GM18508 (cell line): ENCODE data around the gene NUAK1.

Experiments used
- ATAC-seq: cut with Tn5 transposase; IDR thresholded peaks from one replicate; pipeline ENCODE4 v1.9.1; 2021; ENCODE audit warnings: moderate number of reproducible peaks; ENCODE audit not compliant: insufficient read depth, unreplicated experiment

Gene NUAK1

DNA sequence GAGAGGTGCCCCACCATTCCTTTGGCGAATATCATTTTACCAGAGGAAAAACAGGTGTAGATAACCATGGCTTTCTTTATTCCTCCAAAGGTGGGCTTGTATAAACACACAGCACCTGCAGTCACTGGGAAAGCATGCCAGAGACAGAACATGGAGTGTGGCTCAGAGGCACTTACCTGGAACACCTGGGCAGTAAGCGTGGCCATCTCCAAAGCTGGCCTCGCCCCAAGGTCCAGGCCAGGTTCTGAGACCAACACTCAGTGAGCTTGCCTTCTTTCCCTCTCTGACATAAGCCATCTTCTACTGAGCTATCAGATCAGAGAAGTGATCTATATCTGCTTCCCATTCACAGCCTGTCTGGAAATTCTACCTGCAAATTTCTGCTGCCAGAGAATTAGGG lies 70.5 kb downstream of the NUAK1 start:
- no peak for ATAC-seq

DNA sequence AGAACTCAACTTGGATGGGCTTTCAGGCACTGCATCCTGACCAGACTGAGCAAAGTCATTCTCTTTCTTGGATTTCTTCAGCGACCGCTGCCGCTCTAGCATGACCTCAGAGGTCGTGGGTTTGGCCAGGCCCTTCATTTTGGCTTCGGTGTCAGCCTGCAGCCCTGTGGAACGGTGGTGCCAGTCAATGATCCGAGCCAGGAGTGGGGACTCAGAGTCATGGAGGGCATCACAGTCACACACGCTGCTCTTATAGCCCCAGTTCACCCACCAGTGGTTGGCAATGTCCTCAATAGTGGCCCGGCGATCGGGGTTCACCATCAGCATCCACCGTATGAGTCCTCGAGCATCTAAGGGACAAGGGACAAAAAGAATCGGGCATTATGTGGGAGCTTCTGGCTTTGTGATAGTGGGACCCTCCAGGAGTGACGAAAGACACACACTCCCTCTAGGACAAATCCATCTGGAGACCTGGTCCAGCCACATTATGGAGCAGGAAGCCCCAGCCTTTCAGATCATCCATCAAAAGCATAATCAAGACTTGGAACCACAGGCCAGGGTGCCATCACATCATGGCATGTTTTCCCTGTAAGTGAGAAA lies 71.0 kb downstream of the NUAK1 start:
- ATAC-seq: no peak

DNA sequence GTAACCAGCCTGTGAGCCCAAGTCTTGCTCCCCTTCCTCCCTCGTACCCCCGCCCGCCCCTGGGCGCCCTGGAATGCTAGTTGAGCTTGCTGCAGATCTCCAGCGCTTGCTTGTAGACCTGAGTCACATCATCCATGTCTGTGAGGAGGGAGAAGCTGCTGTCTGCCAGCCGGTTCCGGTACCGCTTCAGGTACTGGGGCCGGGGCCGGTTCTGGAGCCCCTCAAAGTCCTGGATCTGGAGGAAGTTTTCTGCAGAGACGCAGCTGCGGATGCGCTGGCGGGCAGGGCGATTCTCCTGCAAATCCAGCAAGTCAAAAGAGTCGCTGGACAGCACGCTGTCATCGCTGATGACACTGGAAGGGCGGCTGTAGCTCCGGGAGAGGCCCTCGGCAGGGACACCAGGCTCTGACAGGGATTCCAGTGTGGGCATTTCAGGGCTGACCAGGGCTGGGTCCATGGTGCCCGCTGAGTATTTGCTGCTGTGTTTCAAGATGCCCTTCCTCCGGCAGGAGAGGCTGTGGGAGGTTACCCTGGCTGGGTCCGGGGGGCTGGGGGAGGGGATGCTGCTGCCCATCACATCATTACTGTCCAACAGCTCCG lies 71.9 kb downstream of the NUAK1 start:
- ATAC-seq: no peak

DNA sequence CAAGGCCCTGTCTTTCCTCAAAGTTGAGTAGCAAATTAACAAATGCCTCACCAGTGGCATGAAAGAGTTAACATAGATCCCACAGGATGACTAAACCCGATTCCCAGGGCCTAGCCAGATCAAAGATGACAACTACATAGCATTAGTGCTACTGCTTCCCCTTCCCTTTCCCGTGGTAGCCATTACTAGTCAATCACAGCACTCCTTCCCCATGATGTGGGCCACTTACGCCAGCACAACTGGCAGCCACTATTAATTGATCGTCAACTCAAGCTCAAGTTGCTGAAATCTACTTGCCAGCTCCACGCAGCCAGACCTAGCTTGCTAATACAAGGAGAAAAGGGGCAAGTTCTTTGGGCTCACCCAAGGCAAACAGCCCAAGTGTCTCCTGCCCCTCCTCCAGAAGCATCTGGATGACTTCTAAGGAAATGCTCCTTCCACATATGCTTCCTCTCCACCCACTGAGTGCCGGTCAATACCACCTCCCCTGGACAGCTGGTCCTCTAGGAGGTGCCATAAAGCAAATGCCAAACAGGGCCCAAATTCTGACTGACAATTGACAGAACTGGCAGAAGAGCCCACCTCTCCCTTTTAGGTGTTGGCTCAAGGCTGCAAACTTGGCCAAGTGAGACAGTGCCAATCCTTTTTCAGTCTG lies 72.6 kb downstream of the NUAK1 start:
- no peak for ATAC-seq

DNA sequence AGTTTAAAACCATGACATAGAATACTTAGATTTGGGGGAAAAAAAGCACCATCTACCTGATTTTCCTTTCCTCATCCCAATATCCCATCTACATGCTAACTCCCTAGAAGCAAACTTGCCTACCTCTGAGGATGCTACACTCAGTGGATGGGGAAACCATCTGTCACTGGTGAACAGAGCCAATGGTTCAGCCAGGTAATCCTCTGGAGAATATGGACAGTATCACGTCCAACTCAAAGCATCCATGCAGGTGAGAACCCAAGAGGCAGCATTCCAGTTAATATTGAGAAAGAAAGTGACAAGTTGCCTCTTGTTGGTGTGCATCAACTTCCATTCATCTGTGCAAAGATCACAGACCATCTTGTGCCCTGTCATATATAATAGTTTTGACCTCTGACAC lies 73.2 kb downstream of the NUAK1 start:
- no peak for ATAC-seq

DNA sequence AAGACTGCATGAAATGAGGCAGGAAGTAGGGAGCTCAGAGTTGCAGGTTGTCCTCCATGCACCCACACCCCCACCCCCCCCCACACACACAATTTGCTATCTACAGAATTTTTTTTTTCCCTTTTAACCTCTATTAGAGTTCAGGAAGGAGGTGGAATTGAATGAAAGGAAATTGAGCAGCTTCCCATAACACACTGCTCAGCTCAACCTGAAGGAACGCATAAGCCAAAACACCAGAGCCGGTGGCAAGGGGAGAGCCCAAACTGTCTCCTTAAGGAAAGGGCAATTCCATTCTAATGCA lies 74.1 kb downstream of the NUAK1 start:
- no peak for ATAC-seq

DNA sequence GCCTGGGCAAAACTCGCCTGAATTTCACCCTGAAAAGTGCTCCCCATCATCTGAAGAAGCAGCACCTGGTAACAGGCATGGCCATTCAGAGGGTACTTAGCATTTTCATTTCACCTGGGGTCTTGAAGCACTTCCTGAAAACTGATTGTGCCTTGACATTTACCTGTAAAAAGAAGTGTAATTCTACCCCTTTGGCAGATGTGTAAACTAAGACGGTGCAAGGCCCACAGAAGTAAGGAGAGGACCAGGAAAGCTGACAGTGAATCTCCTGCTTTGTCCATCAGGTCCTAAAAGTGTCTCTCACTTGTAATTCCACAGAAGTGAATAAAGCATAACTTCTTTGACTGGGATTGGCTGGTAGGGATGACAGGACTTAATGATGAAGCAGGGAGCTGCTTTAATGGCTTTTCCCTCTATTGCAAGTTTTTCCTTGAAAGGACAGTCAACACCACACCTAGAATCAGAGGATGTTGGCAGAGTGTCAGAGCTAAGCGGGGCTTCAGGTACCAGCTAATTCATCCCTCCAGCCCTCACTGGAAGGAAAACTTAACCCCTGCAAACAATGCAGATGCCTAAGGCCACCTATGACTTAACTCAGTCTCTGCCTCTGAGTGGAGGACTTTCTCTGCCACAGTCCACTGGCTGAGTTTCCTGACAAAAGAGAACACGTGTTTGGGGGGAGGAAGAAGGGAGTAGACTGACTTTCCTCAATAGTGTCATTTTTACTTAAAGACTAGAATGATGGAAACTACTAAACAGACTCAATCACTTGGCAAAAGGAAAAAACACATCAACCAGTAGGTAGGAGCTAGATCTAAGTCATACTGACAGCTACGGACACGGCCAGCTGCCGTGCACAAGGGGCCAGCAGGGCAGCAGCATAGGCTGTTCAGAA lies 74.7 kb downstream of the NUAK1 start:
- ATAC-seq: no peak

DNA sequence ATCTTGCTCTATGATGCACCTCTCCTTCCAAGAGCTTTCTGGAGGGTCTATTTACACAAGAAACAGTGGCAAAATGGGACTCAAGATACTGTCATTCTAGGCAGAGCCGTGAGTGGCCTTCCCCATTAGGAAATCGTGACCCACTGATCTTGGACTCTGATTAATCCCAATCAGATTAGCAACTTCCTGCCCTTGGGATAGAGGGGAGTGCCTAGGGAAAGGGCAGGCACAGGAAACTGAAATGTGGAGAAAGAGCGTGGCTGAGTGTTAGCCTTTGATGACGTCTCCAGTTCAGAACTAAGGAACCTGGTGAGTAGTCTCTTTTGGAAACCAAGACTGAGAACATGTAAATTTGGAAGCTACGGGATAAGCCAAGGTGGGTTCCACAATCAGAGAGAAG lies 76.1 kb downstream of the NUAK1 start:
- ATAC-seq: no peak

DNA sequence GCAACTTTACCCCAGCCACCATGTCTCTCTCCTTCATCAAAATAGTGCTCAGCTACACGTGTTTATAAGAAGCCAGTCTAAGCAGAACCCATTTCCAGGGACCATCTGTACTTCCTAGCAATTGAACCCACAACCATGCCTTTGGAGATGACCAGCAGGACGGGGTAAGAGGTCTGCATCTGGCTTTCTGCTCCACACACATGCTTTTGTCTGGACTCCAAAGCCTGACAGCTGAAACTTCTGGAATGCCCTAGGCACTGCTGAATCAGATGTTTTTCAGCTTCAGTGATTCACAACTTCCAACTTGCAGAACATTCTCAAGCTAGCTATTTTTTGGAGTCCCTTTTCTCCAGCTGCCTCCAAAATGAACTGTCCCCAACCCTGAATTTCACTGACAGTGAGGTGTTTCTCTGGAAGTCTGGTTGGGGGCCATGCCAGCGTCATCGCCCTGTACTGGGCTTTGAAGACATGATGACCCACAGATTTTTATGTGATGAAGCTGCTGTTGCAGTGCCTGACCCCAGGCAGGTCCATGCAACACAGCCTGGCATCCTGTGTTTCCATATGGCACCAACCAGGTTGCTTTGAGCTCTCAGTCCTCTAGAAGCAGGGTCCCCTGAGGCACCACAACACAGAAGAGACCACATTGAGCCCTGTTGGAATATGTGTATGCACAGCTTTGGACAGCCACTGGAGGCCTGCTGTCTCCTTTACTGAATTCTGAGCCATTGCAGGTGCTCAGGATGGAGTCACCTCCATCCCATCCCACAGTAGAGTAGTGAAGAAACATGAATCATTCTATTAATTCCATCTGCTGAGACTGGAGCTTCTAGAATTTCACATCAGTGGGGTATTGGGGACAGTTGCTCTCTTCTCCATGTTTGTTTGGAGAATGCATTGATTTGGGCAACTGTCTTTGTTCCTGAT lies 80.2 kb downstream of the NUAK1 start:
- no peak for ATAC-seq

DNA sequence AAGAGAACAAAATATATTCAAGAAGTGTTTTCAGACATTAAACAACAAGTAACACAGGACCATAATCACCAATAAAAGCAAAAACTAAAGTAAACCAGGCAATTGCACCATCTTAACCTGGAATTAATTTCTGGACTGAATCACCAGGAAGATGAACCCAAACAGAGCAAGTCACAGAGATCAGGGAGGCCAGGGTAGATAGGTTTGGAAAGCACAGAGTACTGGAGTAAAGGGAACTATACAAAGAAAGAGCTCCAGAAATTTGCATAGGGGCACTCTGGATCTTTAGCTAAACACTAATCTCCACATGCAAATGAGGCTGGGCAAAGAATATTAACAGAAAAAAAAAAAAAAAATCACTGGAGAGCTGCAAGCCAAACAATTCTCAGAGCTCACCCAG lies 84.7 kb downstream of the NUAK1 start:
- no peak for ATAC-seq

DNA sequence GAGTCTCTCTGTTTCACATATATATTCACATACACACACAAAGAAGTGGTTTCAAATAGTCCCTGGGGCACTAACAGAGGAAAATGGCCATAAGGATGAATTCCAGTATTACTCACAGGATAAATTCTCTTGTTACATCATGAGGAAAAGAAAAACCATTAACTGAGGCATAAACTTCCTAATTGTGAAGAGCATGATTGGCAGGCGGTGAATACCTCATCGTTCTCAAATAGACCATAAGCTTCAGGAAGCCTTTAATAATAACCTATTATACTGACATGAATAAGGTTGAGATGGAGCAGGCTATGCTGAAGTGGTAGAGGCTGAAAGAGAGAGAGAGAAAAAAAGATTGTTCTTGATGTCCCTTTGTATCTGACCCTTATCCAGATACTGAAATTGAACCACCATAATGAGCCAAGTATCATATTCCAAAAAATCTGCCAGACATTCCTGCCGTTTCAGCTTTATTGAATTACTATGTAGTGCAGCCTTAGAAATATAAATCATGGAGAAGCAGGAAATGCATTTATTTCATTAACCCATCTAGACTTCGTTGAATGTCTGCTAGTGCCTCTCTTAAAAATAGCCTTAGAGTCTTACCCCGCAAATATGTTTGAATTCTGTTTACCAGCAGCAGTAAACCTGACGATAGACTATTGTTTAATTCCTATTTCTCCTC lies 86.8 kb downstream of the NUAK1 start:
- ATAC-seq: no peak

DNA sequence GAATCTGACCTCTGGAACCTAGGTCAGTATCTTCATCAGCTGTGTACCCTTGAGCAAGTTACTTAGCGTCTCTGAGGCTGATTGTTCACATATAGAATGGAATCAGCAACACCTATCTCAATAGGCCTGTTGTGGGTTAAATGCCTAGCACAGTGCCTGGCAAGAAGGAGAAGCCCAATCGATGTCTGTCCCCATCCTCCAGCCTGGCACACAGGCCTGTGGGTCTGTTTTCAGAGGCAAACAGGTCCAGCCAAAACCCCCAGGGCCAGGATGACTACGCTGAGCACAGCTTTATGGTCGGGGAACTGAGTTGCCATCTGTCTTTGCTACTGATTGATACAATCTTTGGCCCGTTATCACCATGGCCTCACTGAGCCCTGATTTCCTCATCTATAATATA lies 89.2 kb downstream of the NUAK1 start:
- ATAC-seq: no peak

DNA sequence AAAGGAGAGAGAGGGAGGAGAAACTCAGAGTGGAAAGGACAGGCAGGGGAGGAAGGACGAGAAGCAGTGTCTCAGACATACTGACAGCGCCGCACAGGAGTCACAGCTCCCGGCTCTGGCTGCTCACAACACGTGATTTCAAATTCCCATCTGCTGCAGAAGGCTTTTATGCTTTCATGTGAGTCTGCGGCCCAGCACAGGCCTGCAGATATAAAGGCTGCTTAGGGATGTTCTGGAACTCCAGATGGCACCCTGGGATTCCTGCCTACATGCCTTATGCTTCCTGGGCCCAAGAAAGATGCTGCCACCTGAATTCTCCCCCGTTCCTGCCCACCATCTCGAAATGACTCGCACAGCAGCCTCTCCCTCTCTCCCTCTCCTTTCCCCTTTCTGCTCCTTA lies 89.6 kb downstream of the NUAK1 start:
- ATAC-seq: no peak

DNA sequence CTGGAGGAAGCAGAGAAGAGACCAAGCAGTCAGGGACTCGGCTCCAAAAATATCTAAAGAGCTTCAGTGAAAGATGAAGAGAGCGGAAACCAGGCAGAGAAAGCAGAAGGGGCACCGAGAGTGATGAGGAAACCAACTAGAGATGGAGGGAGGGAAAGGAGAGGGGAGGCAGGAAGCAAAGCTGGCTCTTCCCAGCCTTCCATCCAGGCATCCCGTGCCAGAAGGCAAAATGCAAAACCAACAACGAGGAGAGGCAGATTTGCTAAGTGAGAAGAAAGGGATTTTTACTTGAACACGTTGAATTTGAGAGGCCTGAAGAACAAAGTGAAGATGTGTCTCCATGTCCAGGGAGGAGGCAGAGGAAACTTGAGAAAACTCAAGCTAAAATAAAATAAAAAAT lies 90.1 kb downstream of the NUAK1 start:
- no peak for ATAC-seq

DNA sequence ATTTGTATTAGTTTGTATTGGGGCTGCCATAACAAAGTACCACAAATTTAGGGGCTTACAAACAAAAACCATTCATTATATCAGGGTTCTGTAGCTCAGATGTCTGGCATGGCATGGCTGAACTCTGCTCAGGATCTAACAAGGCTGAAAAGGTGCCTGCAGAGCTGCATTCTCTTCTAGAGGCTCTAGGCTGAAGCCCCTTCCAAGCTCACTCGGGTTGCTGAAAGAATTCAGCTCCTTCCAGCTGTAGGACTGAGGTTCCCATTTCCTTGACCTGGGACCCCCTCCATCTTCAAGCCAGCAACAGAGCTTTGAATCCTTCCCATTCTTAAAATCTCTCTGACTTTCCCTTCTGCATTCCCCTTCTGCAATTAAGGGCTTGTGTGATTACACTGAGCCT lies 90.7 kb downstream of the NUAK1 start:
- ATAC-seq: no peak

DNA sequence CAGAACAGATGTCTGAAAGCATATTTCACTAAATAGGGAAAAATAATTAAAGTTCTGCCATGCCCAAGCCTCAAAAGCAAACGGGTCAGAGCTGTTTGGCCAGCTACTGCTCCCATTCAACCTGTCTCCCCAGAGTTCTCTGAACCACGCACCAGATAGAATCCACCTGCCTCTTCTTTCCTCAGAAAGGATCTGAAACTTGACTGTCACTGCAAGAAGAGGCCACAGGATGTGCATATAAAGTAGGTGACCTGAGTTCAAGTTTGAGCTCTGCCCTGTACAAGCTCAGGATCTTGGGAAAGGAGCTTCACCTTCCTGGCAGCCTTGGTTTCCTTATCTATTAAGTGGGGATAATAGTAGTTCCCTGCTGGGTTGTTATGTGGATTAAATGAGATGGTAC lies 91.8 kb downstream of the NUAK1 start:
- no peak for ATAC-seq

DNA sequence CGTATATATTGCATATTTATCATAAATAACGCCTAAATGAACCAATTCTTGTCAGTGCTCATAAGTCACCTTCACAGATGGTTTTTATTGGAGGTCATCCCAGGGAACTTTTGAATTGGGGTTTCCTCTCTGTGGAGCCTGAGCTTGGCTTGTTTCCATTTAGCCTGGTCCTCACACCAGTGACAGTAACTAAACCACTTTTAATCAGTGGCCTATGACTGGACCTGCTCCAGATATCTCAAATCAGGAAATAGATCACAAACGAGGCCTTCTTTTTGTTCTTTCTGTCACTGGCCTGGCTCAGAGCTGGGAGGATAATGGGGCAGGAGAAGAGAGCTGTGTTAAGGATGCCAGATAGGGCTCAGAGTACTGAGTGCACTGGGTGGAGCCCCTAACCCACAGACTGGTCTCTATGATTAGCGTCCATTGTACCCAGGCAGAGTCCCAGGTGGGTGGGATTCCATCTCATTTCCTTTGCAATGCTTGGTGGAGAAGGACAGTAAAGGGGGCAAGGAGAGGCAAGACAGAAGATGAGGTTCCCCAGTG lies 92.4 kb downstream of the NUAK1 start:
- no peak for ATAC-seq

DNA sequence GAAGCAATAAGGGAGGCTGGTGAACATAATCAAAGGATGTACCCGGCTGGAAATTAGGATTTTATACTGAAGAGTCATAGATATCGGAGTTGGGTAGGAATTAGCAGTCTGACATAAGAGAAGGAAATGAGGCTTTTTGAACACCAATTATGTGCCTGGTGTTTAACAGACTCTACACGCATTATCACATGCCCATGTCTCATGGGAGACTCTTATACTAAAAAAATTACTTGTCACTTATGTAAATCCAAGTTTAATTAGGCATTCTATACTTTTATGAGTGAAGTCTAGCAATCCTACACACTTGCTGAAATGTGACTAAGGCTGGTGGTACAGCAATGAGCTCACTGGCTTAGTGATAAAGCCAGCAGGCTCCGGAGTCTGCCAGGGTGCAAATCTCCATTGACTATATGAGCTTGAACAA lies 93.5 kb downstream of the NUAK1 start:
- ATAC-seq: no peak

DNA sequence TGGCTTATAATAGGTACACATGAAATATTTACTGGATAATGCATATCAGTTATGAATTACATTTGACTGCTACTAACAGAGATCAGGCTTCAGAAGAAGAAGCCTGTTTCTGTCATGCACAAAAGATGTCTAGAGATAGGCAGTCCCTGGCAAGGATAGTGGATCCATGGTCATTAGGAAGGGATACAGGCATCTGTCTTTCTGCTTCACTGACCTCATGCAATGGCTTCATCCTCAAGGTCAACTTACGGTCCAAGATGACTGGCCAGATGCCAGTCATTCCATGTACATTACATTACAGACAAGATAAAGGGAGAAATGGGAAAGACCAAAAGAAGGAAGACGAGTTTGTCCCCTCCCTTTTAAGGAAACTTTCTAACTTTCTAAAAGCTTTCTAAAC lies 94.0 kb downstream of the NUAK1 start:
- ATAC-seq: no peak
